Measurements from ENCODE around the gene HOTAIR. TPM values are rescaled to one million over a fixed set of nuclear protein-coding genes. Genes with fewer than 3 reads are reported as not detected.

Gene HOTAIR
- total and polyA plus RNA-seq, 4 donors = not detected

DNA sequence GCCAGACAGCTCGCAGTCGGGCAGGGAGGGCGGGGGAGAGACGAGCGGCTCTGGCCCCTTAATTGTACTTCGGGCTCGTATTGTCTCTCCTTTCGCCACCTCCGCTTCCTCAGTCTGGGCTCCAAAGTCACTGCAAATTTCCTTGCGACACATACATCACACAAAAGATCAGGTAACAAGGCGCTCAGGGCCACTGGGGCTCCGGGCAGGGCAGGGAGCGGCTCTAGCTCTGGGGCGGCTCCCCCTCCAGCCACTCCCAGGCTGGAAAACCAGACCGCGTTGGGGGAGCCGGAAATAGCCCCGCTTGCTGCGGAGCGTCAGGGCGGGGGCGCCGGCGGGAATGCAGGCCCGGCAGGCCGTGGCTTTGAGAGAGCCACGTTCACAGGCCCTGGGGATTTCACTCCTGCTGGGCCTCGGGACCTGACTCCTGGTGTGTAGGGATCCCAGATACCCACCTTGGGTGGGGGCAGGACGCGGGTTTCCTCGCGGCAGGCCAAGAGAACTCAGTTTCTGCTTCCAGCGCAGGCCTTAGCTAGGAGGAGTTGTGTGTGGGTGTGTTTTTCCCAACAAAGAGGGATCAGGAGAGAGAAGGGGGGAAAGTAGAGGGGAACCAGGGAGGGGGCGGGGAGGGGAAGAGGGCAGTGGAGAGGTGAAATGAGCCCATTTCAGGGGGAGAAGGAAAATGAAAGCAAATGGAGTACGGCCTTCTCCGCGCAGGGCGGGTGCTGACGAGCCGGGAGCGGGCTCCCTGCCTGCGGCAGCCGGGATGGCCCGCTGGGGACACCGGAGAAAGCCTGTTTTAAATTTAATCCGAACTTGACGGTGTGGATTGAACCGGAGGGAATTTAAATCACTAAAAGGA is 20.9 kb upstream of the HOTAIR start (continued):
- TF ChIP-seq, protein P1, sequence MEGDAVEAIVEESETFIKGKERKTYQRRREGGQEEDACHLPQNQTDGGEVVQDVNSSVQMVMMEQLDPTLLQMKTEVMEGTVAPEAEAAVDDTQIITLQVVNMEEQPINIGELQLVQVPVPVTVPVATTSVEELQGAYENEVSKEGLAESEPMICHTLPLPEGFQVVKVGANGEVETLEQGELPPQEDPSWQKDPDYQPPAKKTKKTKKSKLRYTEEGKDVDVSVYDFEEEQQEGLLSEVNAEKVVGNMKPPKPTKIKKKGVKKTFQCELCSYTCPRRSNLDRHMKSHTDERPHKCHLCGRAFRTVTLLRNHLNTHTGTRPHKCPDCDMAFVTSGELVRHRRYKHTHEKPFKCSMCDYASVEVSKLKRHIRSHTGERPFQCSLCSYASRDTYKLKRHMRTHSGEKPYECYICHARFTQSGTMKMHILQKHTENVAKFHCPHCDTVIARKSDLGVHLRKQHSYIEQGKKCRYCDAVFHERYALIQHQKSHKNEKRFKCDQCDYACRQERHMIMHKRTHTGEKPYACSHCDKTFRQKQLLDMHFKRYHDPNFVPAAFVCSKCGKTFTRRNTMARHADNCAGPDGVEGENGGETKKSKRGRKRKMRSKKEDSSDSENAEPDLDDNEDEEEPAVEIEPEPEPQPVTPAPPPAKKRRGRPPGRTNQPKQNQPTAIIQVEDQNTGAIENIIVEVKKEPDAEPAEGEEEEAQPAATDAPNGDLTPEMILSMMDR (IDR thresholded peaks at IDR 0.05; ENCODE audit: low read depth, low read length, missing input control) = no peak

DNA sequence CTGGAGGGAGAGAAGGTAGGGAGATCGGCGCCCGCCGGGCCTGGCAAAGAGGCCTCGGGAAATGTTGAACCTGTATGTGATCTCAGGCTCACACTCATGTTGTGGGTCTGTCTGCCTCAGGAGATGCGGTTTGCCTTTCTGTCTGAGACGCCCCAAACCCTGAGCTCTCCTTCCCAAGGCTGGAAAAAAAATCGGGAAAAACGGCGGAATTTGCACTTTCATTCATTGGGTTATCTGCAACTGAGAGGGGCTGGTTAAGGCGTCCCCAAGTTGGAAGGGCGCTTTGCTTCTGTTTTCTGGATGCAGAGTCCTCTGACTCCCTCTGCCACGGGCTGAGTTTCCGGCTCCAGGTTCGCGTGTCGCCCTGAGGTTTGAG is 20.2 kb upstream of the HOTAIR start:
- no peak for DNase-seq (ENCODE audit: low spot score)
- WGBS = 7% methylated on average over 17 of the region's 17 CpGs
- H3K27me3 ChIP-seq (ENCODE audit: control insufficient read depth in 4 of 4, insufficient read depth in 4 of 4, low read length in 3 of 4) = peaks cover 12 to 56% (median 25%) of the 10 kb centered on the region in 4 donors
- H3K9ac ChIP-seq (ENCODE audit: low read depth in 1 of 2, low read length in 2 of 2) = no peak overlapping the region
- no peaks in the 10 kb centered on the region for H3K9me3 ChIP-seq (ENCODE audit: control insufficient read depth in 4 of 4, low read length in 3 of 4)
- no peaks in the 10 kb centered on the region for H3K36me3 ChIP-seq (ENCODE audit: control insufficient read depth in 4 of 4, insufficient read depth in 3 of 4, low read depth in 1 of 4, low read length in 3 of 4)
- TF ChIP-seq, protein P2, sequence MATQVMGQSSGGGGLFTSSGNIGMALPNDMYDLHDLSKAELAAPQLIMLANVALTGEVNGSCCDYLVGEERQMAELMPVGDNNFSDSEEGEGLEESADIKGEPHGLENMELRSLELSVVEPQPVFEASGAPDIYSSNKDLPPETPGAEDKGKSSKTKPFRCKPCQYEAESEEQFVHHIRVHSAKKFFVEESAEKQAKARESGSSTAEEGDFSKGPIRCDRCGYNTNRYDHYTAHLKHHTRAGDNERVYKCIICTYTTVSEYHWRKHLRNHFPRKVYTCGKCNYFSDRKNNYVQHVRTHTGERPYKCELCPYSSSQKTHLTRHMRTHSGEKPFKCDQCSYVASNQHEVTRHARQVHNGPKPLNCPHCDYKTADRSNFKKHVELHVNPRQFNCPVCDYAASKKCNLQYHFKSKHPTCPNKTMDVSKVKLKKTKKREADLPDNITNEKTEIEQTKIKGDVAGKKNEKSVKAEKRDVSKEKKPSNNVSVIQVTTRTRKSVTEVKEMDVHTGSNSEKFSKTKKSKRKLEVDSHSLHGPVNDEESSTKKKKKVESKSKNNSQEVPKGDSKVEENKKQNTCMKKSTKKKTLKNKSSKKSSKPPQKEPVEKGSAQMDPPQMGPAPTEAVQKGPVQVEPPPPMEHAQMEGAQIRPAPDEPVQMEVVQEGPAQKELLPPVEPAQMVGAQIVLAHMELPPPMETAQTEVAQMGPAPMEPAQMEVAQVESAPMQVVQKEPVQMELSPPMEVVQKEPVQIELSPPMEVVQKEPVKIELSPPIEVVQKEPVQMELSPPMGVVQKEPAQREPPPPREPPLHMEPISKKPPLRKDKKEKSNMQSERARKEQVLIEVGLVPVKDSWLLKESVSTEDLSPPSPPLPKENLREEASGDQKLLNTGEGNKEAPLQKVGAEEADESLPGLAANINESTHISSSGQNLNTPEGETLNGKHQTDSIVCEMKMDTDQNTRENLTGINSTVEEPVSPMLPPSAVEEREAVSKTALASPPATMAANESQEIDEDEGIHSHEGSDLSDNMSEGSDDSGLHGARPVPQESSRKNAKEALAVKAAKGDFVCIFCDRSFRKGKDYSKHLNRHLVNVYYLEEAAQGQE (IDR thresholded peaks at IDR 0.05) = no peak
- TF ChIP-seq, protein P1 (IDR thresholded peaks at IDR 0.05; ENCODE audit: low read depth, low read length, missing input control) = no peak
- TF ChIP-seq HNF4G (IDR thresholded peaks at IDR 0.05) = no peak
- TF ChIP-seq RXRA (IDR thresholded peaks at IDR 0.05) = no peak
- no peak for TF ChIP-seq GABPA (IDR thresholded peaks at IDR 0.05 in 1 of 2, conservative IDR thresholded peaks at IDR 0.05 in 1 of 2)
- no peak for TF ChIP-seq EGR1 (IDR thresholded peaks at IDR 0.05; ENCODE audit: low read depth in 2 of 2)
- TF ChIP-seq, protein P3, sequence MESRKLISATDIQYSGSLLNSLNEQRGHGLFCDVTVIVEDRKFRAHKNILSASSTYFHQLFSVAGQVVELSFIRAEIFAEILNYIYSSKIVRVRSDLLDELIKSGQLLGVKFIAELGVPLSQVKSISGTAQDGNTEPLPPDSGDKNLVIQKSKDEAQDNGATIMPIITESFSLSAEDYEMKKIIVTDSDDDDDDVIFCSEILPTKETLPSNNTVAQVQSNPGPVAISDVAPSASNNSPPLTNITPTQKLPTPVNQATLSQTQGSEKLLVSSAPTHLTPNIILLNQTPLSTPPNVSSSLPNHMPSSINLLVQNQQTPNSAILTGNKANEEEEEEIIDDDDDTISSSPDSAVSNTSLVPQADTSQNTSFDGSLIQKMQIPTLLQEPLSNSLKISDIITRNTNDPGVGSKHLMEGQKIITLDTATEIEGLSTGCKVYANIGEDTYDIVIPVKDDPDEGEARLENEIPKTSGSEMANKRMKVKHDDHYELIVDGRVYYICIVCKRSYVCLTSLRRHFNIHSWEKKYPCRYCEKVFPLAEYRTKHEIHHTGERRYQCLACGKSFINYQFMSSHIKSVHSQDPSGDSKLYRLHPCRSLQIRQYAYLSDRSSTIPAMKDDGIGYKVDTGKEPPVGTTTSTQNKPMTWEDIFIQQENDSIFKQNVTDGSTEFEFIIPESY (IDR thresholded peaks at IDR 0.05) = no peak
- TF ChIP-seq, protein P4, sequence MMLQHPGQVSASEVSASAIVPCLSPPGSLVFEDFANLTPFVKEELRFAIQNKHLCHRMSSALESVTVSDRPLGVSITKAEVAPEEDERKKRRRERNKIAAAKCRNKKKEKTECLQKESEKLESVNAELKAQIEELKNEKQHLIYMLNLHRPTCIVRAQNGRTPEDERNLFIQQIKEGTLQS (IDR thresholded peaks at IDR 0.05) = no peak
- H3K27ac ChIP-seq (ENCODE audit: low read depth in 1 of 2, low read length in 2 of 2) = no peak overlapping the region
- peak overlapping the region in 1 of 3 donors; percentile 61 for H3K4me3 ChIP-seq (ENCODE audit: low read depth in 1 of 3, low read length in 3 of 3)
- H3K4me1 ChIP-seq (ENCODE audit: control insufficient read depth in 4 of 4, insufficient read depth in 4 of 4, low read length in 3 of 4) = peaks cover 12 to 24% (median 17%) of the 10 kb centered on the region in 4 donors
